ENCODE data around the gene ATP4B.

The ATP4B gene

DNA sequence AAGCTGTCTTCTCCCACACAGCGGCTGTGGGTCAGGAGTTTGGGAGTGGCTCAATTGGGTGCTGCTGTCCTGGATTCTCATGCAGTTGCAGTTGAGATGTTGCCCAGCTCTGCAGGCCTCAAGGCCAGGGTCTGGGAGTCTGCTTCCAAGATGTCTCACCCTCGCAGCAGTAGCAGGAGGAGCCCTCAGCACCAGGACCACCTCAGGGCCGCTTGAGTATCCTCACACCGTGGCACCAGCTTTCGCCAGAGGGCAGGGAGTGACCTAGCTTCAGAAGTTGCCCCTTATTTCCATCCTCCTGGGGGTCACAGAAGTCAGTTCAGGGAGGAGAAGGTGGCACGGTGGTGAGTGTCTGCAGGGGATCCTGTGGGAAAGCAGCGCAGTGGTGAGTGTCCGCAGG, 52.5 kb downstream of the ATP4B start:
- DNase-seq, result no peak

DNA sequence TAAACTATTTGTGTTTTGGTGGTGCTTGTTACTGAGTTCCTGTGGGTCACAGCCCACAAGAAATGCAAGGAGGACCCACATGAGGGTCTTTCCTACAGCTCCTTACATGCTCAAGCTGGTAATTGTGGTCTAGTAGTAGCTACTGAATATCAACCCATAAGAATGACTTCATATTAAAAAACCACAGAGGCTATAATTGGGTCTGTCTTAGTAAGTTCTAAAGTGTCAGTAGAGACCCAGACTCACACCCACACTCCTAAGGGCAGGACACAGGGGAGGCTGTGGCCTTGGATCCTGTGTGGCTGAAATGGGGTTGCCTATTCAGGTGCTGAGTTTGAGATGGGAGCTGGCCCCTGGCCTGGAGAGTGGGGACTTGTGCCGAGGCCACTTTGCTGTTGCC, 53.8 kb downstream of the ATP4B start:
- DNase-seq, result no peak

DNA sequence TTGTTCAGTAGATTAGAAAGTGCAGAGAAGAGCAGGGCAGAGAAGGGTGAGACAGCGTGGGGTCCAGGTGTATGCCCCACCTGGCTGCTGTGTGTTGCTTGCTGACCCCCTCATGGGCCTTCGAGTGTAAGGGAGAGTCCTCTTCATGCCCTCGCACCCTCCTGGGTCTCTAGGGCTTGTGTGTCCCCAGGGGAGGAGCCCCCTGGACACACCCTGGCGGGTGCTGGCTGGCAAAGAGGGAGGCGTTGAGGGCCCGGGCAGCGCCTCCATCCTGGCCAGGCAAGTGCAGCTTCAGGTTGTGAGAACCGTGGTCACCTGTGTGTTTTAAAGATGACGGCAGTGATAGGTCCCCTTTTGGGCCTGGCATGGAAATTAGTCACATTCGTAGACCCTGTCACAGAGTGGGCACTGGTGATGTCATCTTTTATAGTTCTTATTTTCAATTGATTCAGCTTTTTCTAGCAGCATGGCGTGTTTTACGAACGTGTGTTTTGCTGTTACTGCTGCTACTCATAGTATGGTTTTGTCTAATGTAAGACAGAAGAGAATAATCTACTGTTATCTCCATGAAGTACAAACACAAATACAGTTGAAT, 54.8 kb downstream of the ATP4B start:
- no peak for DNase-seq

DNA sequence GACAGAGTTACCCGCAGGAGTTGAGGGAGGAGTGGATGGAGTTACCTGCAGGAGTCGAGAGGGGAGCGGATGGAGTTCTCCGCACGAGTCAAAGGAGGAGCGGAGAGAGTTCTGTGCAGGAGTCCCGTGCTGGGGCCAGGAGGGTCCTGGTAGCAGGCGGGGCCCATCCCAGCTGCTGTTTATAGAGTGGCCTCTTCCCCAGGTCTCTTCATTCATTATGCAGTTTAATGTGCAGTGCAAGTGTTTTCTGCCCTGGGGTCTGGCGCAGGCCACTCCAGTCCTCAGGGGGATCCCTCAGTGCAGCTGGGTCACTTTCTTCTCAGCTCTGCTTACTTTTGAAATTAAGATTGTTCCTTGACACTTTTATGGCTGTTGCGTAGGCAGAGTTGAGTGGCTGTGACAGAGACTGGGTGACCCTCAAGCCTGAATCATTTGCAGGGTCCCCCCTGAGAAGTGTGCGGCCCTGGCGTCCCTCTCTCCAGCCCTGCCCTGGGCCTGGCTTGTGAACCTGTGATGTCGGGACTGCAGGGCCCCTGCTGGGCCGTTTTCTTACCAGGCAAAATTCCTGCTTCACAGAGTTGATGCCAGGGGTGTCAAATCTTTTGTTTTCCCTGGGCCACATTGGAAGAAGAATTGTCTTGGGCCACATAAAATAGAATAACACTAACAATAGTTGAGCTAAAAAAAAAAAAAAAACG, 55.6 kb downstream of the ATP4B start:
- no peak for DNase-seq

DNA sequence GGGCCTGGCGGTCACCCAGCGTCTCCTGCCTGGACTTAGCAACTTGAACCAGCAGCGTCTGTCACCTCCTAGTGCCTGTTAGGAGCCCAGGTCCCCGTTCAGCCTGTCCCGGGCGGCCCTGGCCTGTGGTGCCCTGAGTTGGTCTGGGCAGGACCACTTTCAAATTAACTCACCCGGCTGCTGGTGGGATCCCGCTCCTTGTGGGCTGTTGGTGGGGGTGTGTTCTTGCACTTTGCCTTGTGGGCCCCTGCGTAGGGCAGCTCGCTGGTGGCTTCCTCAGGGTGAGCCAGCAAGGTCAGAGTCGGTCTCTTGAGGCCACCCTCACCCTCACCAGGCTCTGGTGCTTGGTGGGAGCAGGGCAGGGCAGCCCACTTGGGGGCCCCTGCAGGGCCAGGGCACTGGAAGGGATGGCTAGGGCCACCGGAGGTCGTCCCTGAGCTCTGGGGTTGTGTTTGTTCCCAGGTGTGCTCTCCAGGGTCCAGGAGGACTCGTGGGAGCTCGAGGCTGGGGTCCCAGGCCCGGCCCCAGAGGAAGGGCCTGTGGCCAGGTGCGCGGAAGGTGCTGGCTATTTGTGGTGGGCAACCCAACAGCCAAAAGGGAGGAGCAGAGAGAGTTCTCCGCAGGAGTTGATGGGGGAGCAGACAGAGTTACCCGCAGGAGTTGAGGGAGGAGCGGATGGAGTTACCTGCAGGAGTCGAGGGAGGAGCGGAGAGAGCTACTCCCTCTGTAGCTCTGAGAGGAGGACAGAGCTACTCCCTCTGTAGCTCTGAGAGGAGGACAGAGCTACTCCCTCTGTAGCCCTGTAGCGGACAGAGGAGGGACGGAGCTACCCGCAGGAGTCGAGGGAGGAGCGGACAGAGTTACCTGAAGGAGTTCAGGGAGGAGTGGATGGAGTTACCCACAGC, 56.6 kb downstream of the ATP4B start:
- DNase-seq, result no peak

DNA sequence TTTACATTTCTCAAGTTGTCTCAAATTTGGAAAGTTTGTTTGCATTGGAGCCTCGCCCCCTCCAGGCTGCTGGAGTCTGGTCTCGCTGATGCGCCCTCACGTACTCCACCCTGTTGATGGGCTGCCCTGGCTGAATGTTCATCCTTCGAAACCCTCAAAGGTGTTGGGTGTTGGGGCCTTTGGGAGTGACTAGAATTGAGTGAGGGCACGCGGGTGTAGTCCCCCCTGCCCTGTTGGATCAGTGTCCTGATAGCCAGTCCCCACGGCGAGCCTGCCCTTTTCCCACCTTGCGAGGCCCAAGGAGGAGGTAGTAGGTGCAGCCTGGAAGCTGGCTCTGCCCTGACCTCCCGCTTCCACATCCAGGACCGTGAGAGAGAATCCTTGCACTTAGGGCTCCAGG, 58.6 kb downstream of the ATP4B start:
- DNase-seq, result no peak
